GM23248 (cell line): ENCODE data around the gene CCN2. TPM values are rescaled to one million over a fixed set of nuclear protein-coding genes. Genes with fewer than 3 reads are reported as not detected.
A peak's percentile ranks its signal among the peaks of the same experiment; 100 is the strongest.

Experiments
- DNase-seq: peaks from one replicate; pipeline ENCODE4 v3.0.0-alpha.2; 2015
- H2AFZ ChIP-seq: fragments of 200-600 bp; sonication (generic); 2 replicates; pipeline ENCODE4 v1.6.1; 2016; ENCODE audit warnings: antibody characterized with exemption
- H3F3A ChIP-seq: fragments of 200-600 bp; sonication (generic); 2 replicates; pipeline ENCODE4 v1.6.1; 2016; ENCODE audit warnings: mild to moderate bottlenecking, antibody characterized with exemption, mixed run types; ENCODE audit not compliant: insufficient read depth
- H3K27ac ChIP-seq: fragments of 200-600 bp; sonication (generic); 2 replicates; pipeline ENCODE4 v1.5.1; 2016; ENCODE audit warnings: mild to moderate bottlenecking
- H3K27me3 ChIP-seq: fragments of 200-600 bp; sonication (generic); replicated peaks from 2 replicates; pipeline ENCODE4 v1.6.1; 2016; ENCODE audit warnings: mild to moderate bottlenecking; ENCODE audit not compliant: insufficient read depth
- H3K36me3 ChIP-seq: fragments of 200-600 bp; sonication (generic); 2 replicates; pipeline ENCODE4 v1.6.1; 2016; ENCODE audit warnings: low read depth, mild to moderate bottlenecking
- H3K4me1 ChIP-seq: fragments of 200-600 bp; sonication (generic); 2 replicates; pipeline ENCODE4 v1.6.1; 2016; ENCODE audit warnings: mild to moderate bottlenecking; ENCODE audit not compliant: insufficient read depth
- H3K4me2 ChIP-seq: fragments of 200-600 bp; sonication (generic); one replicate; pipeline ENCODE4 v1.6.1; 2016; ENCODE audit warnings: mild to moderate bottlenecking; ENCODE audit not compliant: unreplicated experiment
- H3K4me3 ChIP-seq: fragments of 200-600 bp; sonication (generic); 2 replicates; pipeline ENCODE4 v1.5.1; 2016; ENCODE audit warnings: mild to moderate bottlenecking
- H3K79me2 ChIP-seq: fragments of 200-600 bp; sonication (generic); 2 replicates; pipeline ENCODE4 v1.6.1; 2016; ENCODE audit warnings: mild to moderate bottlenecking; ENCODE audit not compliant: insufficient read depth
- H3K9ac ChIP-seq: fragments of 200-600 bp; sonication (generic); 2 replicates; pipeline ENCODE4 v1.6.1; 2016; ENCODE audit warnings: mild to moderate bottlenecking
- H3K9me2 ChIP-seq: fragments of 200-600 bp; sonication (generic); 2 replicates; pipeline ENCODE4 v1.6.1; 2016; ENCODE audit warnings: mixed run types, mild to moderate bottlenecking, moderate library complexity; ENCODE audit not compliant: insufficient read depth
- H3K9me3 ChIP-seq: fragments of 200-600 bp; sonication (generic); one replicate; pipeline ENCODE4 v1.6.1; 2017; ENCODE audit warnings: low read depth
- H4K20me1 ChIP-seq: fragments of 200-600 bp; sonication (generic); 2 replicates; pipeline ENCODE4 v1.6.0; 2016; ENCODE audit not compliant: insufficient read depth
- EZH2 ChIP-seq: fragments of 200-600 bp; sonication (generic); IDR thresholded peaks from 2 replicates; pipeline ENCODE4 v1.6.1; 2018; ENCODE audit warnings: antibody characterized with exemption, mild to moderate bottlenecking; ENCODE audit not compliant: insufficient read depth, poor library complexity, severe bottlenecking
- EZH2phosphoT487 ChIP-seq: fragments of 200-600 bp; sonication (generic); IDR thresholded peaks from 2 replicates; pipeline ENCODE4 v1.6.1; 2018; ENCODE audit warnings: antibody characterized with exemption, moderate library complexity, mild to moderate bottlenecking, low read depth; ENCODE audit not compliant: insufficient read depth
- WGBS, 2 experiments: methylation state at CpG; one replicate each; pipeline ENCODE4 v1.1.6; 2015 to 2017; ENCODE audit warnings: low lambda C conversion rate in 2 of 2, low coverage in 1 of 2; ENCODE audit errors: missing lambda C conversion rate in 2 of 2; 5-methylcytosine and 5-hydroxymethylcytosine counted together
- in situ Hi-C: fragments of 300-500 bp; cut with MboI; formaldehyde crosslinking; loops from 2 replicates; pipeline ENCODE4 v1.15.0; 2020
- polyA plus RNA-seq: library from polyadenylated mRNA; unstranded; fragments of >200 nt; fragmentation: Nextera tagmentation; extraction: Ambion mirVana; gene quantifications from 2 replicates; pipeline ENCODE4 v1.2.1, GENCODE V29; 2016
- total RNA-seq: library from RNA; depleted of rRNA; stranded (reverse); fragments of >200 nt; shearing (Covaris generic); gene quantifications from 2 replicates; pipeline ENCODE4 v1.2.3, GENCODE V29; 2014; rRNA removed

CCN2 gene
- total RNA-seq (397 and 410 TPM in 2 replicates), polyA plus RNA-seq (1,621 and 1,647 TPM in 2 replicates)

DNA sequence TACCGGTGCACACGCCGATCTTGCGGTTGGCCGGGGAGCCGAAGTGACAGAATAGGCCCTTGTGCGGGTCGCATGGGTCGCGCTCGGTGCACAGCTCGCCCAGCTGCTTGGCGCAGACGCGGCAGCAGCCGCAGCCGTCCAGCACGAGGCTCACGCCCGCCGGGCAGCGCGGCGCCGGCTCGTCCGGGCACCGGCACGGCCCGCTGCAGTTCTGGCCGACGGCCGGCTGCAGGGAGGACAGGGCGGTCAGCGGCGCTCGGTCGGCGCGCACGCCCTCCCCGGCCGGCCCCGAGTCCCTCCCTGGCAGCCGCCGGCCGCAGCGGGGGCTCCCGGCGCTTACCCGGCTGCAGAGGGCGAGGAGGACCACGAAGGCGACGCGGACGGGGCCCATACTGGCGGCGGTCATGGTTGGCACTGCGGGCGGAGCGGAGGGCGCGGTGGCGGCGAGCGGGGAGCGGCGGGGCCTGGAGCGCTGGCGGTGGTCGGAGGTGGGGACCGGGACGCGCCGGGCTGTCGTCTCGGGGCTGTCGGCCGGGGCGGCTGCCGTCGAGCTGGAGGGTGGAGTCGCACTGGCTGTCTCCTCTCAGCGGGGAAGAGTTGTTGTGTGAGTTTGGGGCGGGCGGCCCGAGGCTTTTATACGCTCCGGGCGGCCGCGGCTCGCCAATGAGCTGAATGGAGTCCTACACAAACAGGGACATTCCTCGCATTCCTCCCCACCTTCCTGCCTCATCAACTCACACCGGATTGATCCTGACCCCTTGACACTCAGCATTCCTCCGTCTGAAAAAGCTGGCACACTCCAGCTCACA lies at the start of gene CCN2:
Gene CCN2 (minus strand): TSS at position 606 of the 809 bp plus-strand sequence. CDS start 200 bp downstream, at position 406.
- peak within 1 kb of the TSS; percentile 85 for H3K4me3 ChIP-seq
- in situ Hi-C loops = loop anchor here (25.0 kb wide), 2 partner anchors 186 to 261 kb away; no protein-coding TSS in a partner anchor
- H3K36me3 ChIP-seq = peaks cover 24% of the 10 kb centered on the region
- H4K20me1 ChIP-seq = no peaks in the 10 kb centered on the region; the same call in 1 of the 2 replicates
- H3F3A ChIP-seq = peaks cover 60% of the 10 kb centered on the region
- 0% methylated on average over 46 to 78 of the region's 97 CpGs for WGBS, 2 experiments
- H3K9me3 ChIP-seq = no peaks in the 10 kb centered on the region
- no peaks in the 10 kb centered on the region for H3K27me3 ChIP-seq
- peaks cover 39% of the 10 kb centered on the region for H3K4me1 ChIP-seq
- no peaks in the 10 kb centered on the region for H3K9me2 ChIP-seq
- H2AFZ ChIP-seq = peak within 1 kb of the TSS; percentile 49
- no peak for TF ChIP-seq EZH2
- no peak for TF ChIP-seq EZH2phosphoT487
- peak within 1 kb of the TSS; percentile 96 for H3K4me2 ChIP-seq
- peak; percentile 94 for DNase-seq
- H3K9ac ChIP-seq = peak within 1 kb of the TSS; percentile 93
- H3K79me2 ChIP-seq = peaks cover 22% of the 10 kb centered on the region
- H3K27ac ChIP-seq = peak within 1 kb of the TSS; percentile 91

DNA sequence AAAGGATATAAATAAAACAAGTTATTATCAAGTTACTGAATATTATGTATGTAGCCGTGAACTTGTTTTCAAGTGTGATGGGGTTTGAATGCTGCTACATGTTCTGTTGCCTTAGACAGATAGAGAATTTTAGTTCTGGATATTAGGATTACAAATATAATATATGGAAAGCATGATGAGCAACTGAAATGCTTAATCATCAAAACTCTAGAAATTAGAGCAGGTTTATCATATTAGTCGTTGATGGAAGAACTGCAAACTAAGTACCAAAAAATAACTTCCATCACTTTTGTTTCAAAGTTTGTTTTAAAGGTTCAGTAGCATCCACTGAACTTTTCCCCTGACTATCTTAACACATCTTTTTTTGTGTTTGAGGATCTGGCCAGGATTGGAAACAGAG lies 49.1 kb upstream of the CCN2 start:
- Histone ChIP-seq H3K4me1 (peaks cover 13% of the 10 kb centered on the region), H3K36me3 (no peaks in the 10 kb centered on the region), H3F3A (peaks cover 15% of the 10 kb centered on the region; the same call in 1 of the 2 replicates), H3K9me2 (0 out of 2 replicates have a peak, but pooled peaks cover 3% of the 10 kb centered on the region), H3K79me2 (no peaks in the 10 kb centered on the region), H3K9me3 (no peaks in the 10 kb centered on the region), H4K20me1 (no peaks in the 10 kb centered on the region), H3K4me2 (no peak overlapping the region), H3K27ac (no peak overlapping the region), H3K27me3 (no peaks in the 10 kb centered on the region), H3K4me3 (no peak overlapping the region), H3K9ac (no peak overlapping the region), H2AFZ (peak overlapping the region; percentile 61; the same call in 1 of the 2 replicates)
- in situ Hi-C loops = no loop called here
- WGBS, 2 experiments = 96 to 98% methylated on average over 2 of the region's 2 CpGs
- DNase-seq = no peak
- TF ChIP-seq EZH2phosphoT487 (no peak), EZH2 (no peak)

DNA sequence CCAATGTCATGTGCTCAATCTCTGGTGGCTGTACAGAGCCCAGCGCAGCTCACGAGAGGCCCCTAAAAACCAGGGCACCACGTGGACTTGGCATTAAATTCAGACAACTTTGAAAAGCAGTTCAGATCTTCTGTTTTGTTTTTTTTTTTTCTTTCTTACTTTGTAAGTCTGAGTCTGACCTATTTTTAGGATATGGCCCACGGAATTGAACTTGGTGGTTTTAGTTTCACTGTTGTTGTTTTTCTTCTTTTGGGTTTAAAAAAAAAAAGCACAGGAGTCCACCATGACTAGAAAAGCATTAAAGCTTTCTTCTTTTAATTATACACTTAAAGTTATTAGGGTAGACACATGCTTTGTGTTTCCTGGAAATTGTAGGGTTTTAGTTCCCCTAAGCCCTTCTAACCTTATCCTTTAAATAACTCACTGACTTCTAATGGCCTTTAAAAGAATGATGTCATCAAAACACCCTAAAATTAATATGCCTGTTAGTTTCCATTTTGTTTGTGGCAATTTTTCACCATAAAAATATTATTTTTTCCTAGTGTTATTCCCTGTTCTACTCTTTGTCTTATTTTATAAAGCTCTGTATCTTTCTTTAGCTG lies 48.5 kb upstream of the CCN2 start:
- in situ Hi-C loops = no loop called here
- no peak overlapping the region for H3K4me3 ChIP-seq
- H3K9ac ChIP-seq = no peak overlapping the region
- TF ChIP-seq EZH2 = no peak
- no peak for TF ChIP-seq EZH2phosphoT487
- peak overlapping the region; percentile 61 for H2AFZ ChIP-seq
- H3K9me3 ChIP-seq = no peaks in the 10 kb centered on the region
- 51 to 53% methylated on average over 4 of the region's 4 CpGs for WGBS, 2 experiments
- no peak for DNase-seq
- no peaks in the 10 kb centered on the region for H4K20me1 ChIP-seq
- no peaks in the 10 kb centered on the region for H3K79me2 ChIP-seq
- H3K4me1 ChIP-seq = peaks cover 17% of the 10 kb centered on the region
- no peaks in the 10 kb centered on the region for H3K36me3 ChIP-seq
- no peak overlapping the region for H3K27ac ChIP-seq
- no peaks in the 10 kb centered on the region for H3K27me3 ChIP-seq
- 0 out of 2 replicates have a peak, but pooled peaks cover 3% of the 10 kb centered on the region for H3K9me2 ChIP-seq
- H3K4me2 ChIP-seq = peak overlapping the region; percentile 4
- peaks cover 15% of the 10 kb centered on the region; the same call in 1 of the 2 replicates for H3F3A ChIP-seq

- H4K20me1 ChIP-seq = no peaks in the 10 kb centered on the region
- no peak overlapping the region for H3K9ac ChIP-seq
- no peak overlapping the region for H3K27ac ChIP-seq
- in situ Hi-C loops = no loop called here
- H3K79me2 ChIP-seq = no peaks in the 10 kb centered on the region
- no peak overlapping the region for H3K4me2 ChIP-seq
- no peak for DNase-seq
- H3K9me3 ChIP-seq = no peaks in the 10 kb centered on the region
- 83 to 86% methylated on average over 9 of the region's 9 CpGs for WGBS, 2 experiments
- H3K36me3 ChIP-seq = no peaks in the 10 kb centered on the region
- no peaks in the 10 kb centered on the region for H3K27me3 ChIP-seq
- 0 out of 2 replicates have a peak, but pooled peaks cover 3% of the 10 kb centered on the region for H3K9me2 ChIP-seq
- H2AFZ ChIP-seq = no peak overlapping the region
- H3K4me3 ChIP-seq = no peak overlapping the region
- H3K4me1 ChIP-seq = peaks cover 17% of the 10 kb centered on the region
- H3F3A ChIP-seq = peaks cover 15% of the 10 kb centered on the region; the same call in 1 of the 2 replicates
- TF ChIP-seq EZH2phosphoT487 (no peak), EZH2 (no peak)
Observed at GRCh38 chr6:131998255-131998982, 47.2 kb upstream of the CCN2 start.
